Measurements from ENCODE around the gene FAM174C. TPM values are rescaled to one million over a fixed set of nuclear protein-coding genes. Genes with fewer than 3 reads are reported as not detected.
"Not testable (repeated sequence)": the region's sequence is repeated elsewhere in the genome, so short reads cannot be mapped to it uniquely, and the experiment has no call there.

Gene FAM174C
- total RNA-seq, 2 experiments from 2014 or later = 74.8 to 76.1 TPM

DNA sequence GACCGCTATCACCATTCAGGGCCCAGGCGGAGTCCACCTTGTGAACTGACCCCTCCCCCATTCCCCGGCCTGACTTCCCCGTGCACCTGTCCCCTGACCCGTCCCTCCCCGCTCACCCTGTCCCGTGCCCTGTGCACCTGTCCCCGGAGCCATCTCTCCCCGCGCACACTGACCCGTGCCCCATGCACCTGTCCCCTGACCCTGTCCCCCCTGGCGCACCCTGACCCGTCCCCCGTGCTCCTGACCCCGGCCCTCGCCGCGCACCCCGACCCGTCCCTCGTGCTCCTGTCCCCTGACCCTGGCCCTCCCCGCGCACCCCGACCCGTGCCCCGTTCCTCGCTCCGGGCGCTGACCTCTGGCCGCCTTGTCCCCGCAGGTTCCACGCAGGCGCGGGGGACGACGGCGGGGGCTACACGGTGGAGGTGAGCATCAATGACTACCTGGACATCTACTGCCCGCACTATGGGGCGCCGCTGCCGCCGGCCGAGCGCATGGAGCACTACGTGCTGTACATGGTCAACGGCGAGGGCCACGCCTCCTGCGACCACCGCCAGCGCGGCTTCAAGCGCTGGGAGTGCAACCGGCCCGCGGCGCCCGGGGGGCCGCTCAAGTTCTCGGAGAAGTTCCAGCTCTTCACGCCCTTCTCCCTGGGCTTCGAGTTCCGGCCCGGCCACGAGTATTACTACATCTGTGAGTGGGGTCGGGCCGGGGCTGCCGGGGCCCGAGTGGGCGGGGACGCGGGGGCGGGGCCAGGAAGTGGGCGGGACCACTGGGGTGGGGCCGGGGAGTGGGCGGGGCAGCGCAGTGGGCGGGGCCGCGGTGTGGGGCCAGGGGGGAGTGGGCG lies 20.1 kb downstream of the FAM174C start:
- intact Hi-C loops (cut with micrococcal nuclease) = no loop called here
- H3K4me3 Mint-ChIP-seq = no peak overlapping the region
- no peaks in the 10 kb centered on the region for H3K36me3 Mint-ChIP-seq
- no peaks in the 10 kb centered on the region for H3K9me3 Mint-ChIP-seq
- DNase-seq = peak; percentile 55
- ChIA-PET CTCF (no interaction called here), POLR2A (no interaction called here)
- H3K4me1 Mint-ChIP-seq (ENCODE audit: low read depth) = no peaks in the 10 kb centered on the region
- no peak overlapping the region for H3K27ac Mint-ChIP-seq
- peaks cover 23% of the 10 kb centered on the region for H3K27me3 Mint-ChIP-seq

DNA sequence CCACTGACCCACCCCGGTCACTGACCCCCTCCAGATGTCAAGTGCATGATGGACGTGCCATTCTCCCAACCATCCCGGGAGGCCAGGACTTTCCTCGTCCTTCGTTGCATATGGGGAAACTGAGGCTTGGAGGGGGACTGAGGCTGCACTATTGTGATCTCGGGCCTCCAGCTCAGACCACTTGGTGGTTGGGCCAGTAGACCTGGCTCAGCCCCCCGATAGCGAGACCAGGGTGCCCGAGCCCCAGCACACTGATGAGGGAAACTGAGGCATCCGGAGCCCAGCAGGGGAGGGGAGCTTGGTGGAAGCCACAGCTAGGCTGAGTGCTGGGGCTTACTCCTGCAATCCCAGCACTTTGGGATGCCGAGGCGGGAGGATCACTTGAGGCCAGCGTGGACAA lies 20.7 kb downstream of the FAM174C start:
- no peaks in the 10 kb centered on the region for H3K36me3 Mint-ChIP-seq
- no peak for DNase-seq
- ChIA-PET CTCF (no interaction called here), POLR2A (no interaction called here)
- peaks cover 23% of the 10 kb centered on the region for H3K27me3 Mint-ChIP-seq
- H3K4me1 Mint-ChIP-seq (ENCODE audit: low read depth) = no peaks in the 10 kb centered on the region
- intact Hi-C loops (cut with micrococcal nuclease) = no loop called here
- no peak overlapping the region for H3K27ac Mint-ChIP-seq
- no peaks in the 10 kb centered on the region for H3K9me3 Mint-ChIP-seq
- H3K4me3 Mint-ChIP-seq = no peak overlapping the region

DNA sequence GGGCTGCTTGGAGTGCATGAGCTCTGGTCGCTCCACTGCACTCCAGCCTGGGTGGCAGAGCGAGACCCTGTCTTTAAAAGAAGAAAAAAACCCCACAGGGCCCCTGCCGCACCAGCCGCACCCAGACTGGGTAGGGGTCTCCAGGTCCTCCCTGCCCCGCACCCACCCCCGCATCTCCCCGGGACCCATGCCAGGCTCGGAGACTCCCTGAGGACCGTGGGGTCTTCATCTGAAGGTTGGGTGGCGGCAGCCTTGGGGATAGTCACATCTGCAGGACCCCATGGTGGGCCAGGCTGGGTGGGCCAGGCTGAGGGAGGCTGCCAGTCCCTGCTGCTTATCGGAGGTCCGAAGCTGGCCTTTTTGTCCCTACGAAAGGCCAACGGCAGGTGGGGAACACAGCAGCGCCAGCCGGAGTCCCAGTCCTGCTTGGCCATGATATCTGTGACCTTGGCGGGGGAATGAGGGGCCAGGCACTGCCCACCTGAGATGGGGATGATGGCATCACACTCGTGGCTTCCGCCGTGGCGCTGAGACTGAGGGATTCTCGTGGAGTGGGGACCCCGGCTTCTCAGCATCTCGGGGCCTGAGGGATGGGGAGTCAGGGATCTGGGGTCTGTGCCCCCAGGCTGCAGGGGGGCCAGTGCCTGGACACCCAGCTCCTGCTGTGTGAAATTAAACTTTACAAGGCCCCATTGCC lies 21.4 kb downstream of the FAM174C start:
- H3K4me3 Mint-ChIP-seq = no peak overlapping the region
- H3K27me3 Mint-ChIP-seq = peaks cover 20% of the 10 kb centered on the region
- H3K4me1 Mint-ChIP-seq (ENCODE audit: low read depth) = no peaks in the 10 kb centered on the region
- no peak overlapping the region for H3K27ac Mint-ChIP-seq
- intact Hi-C loops (cut with micrococcal nuclease) = no loop called here
- H3K9me3 Mint-ChIP-seq = no peaks in the 10 kb centered on the region
- H3K36me3 Mint-ChIP-seq = no peaks in the 10 kb centered on the region
- ChIA-PET CTCF (no interaction called here), POLR2A (no interaction called here)
- DNase-seq = no peak

DNA sequence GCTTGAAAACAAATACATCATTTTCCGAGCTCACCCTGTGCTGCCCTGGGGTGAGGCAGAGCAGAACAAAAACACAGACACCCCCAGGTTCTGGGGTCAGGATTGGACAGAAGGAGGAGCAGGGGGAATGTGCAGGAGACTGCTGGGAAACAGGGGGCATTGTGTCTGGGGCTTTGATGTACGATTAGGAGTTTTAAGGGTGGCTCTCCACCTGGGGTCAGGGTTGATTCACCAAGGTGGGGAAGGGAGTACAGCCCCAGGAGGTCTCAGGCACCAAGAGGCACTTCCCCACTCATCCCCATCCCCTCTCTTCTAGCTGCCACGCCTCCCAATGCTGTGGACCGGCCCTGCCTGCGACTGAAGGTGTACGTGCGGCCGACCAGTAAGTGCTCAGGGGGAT lies 22.9 kb downstream of the FAM174C start:
- H3K4me1 Mint-ChIP-seq (ENCODE audit: low read depth) = no peaks in the 10 kb centered on the region
- intact Hi-C loops (cut with micrococcal nuclease) = no loop called here
- no peaks in the 10 kb centered on the region for H3K36me3 Mint-ChIP-seq
- no peak for DNase-seq
- CTCF ChIA-PET = no interaction called here
- H3K4me3 Mint-ChIP-seq = no peak overlapping the region
- H3K27ac Mint-ChIP-seq = no peak overlapping the region
- H3K27me3 Mint-ChIP-seq = peaks cover 11% of the 10 kb centered on the region
- H3K9me3 Mint-ChIP-seq = no peaks in the 10 kb centered on the region
- POLR2A ChIA-PET = no interaction called here

DNA sequence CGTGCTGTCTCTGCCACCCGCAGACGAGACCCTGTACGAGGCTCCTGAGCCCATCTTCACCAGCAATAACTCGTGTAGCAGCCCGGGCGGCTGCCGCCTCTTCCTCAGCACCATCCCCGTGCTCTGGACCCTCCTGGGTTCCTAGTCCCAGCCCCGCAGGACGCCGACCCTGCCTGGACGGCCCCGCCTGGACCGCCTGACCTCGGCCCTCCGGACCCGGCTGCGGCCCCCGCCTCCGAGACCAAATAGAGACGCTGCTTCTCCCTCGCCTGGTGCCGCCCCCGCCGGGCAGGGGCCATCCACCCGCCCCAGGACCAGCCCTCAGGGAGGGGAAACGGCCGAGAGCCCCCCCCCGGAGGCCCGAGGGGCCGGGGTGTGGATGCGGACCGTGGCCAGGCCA lies 24.5 kb downstream of the FAM174C start:
- Mint-ChIP-seq H3K27me3 (peaks cover 5% of the 10 kb centered on the region), H3K36me3 (no peaks in the 10 kb centered on the region), H3K4me3 (no peak overlapping the region), H3K4me1 (ENCODE audit: low read depth) (no peaks in the 10 kb centered on the region), H3K9me3 (no peaks in the 10 kb centered on the region), H3K27ac (no peak overlapping the region)
- ChIA-PET POLR2A (no interaction called here), CTCF (no interaction called here)
- intact Hi-C loops (cut with micrococcal nuclease) = no loop called here
- DNase-seq = no peak

DNA sequence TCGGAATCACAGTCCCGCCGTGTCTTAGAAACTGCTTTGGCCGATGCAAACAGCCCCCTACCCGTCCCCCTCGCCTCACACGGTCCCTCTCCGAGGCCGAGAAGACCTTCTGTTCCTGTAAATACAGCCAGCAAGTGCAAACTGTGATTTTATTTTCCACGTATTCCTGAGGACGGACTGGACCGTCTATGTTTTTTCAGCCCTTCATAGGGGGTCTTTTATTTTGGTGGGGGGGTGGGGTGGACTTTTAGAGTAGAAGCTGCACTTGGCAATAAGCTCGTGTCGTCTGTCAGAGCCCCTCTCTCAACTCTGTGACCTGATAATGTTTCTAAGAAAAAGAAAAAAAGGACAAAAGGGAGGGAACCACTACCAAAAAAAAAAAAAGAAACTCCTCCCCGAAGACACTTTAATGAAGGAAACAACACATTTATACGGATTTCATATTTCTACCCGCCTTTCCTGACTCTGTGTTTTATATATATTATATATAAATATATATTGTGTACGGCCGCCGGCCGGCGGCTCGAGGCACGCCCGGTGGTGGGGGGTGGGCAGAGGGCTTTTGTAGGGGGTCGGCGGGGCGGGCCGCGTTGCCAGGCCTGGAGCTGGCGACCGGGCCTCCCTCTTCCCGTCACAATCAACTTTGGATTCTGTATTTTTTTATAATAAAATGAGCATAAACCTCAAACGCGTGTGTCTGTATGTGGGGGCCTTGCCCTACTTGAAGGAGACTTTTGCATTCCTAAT lies 25.6 kb downstream of the FAM174C start:
- POLR2A ChIA-PET = no interaction called here
- no peak for DNase-seq
- no peaks in the 10 kb centered on the region for H3K4me1 Mint-ChIP-seq (ENCODE audit: low read depth)
- H3K9me3 Mint-ChIP-seq = no peaks in the 10 kb centered on the region
- H3K4me3 Mint-ChIP-seq = no peak overlapping the region
- CTCF ChIA-PET = no interaction called here
- peaks cover 1% of the 10 kb centered on the region for H3K27me3 Mint-ChIP-seq
- H3K27ac Mint-ChIP-seq = no peak overlapping the region
- no peaks in the 10 kb centered on the region for H3K36me3 Mint-ChIP-seq
- intact Hi-C loops (cut with micrococcal nuclease) = no loop called here

DNA sequence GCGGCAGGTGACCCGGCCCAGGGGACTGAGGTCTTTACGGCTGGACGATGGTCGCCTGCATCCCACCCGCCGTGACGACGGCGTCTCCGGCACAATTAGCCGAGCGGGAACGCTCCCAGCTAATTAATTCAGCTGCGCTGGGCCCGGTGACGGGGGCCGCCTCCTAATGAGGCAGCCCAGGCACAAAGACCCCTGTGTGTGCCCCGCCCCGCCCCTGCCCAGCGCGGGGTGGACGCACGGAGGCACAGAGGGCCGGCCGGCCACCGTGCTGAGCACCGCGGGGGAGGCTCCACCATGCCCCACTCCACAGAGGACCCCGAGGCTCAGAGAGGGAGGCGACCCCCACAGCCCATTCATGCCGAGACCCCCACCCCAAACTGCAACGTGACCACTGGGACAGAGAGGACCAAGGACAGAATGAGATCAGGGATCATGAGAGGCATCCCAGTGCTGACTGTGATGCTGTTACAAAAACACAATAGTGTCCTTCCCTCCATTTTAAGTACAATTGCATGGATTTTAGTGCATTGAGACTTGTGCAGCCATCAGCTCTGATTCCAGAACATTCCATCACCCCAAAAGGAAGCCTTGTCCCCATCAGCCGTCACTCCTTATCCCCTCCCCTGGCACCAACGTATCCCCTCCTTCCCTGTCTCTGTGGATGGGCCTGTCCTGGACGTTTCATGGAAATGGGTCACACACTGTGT lies 27.4 kb downstream of the FAM174C start:
- no peak for DNase-seq
- Mint-ChIP-seq H3K27ac (no peak overlapping the region), H3K9me3 (no peaks in the 10 kb centered on the region), H3K36me3 (no peaks in the 10 kb centered on the region), H3K4me1 (ENCODE audit: low read depth) (no peaks in the 10 kb centered on the region), H3K4me3 (no peak overlapping the region), H3K27me3 (no peaks in the 10 kb centered on the region)
- ChIA-PET CTCF (interaction anchor here (0.9 kb wide), 1 partner anchor 200 kb away, joined by 3 read pairs; no protein-coding TSS in a partner anchor), POLR2A (no interaction called here)
- intact Hi-C loops (cut with micrococcal nuclease) = no loop called here

DNA sequence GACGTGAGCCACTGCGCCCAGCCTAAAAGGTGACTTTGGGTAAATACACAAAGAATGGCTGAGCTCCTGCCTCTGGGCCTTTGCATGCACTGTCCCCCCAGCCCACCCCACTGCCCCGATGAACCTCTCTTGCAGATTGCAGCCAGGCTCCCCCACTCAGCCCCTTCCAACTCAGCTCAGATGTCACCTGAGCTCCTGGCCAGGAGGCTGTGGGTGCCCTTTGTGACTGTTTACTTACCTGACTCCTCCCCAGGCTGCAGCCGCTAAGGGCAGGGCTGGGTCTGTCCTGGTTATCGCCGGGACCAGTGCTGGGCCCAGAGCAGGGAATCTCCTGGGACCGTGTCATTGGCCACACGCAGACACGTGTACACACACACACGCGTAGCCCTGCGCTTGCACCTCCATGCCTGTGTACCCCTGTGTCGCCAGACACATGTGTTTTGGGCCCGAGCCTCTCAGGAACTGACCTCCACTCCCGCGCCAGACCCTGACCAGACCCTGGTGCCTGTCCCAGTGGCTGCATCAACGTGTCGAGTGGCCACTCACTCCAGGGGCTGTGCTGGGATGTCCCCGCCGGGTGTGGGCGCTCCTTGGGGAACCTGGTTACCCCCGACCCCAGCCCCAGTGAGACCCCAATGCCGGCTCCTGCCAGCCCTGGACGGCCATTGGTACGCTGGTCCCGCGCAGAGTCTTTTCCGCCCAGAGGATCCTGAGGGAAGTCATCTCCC lies 29.0 kb downstream of the FAM174C start:
- ChIA-PET CTCF (interaction anchor here (1.1 kb wide), 1 partner anchor 25 kb away, joined by 4 read pairs; no protein-coding TSS in a partner anchor), POLR2A (no interaction called here)
- H3K4me3 Mint-ChIP-seq = no peak overlapping the region
- no peak for DNase-seq
- H3K36me3 Mint-ChIP-seq = no peaks in the 10 kb centered on the region
- no peaks in the 10 kb centered on the region for H3K9me3 Mint-ChIP-seq
- H3K27ac Mint-ChIP-seq = no peak overlapping the region
- no peaks in the 10 kb centered on the region for H3K4me1 Mint-ChIP-seq (ENCODE audit: low read depth)
- intact Hi-C loops (cut with micrococcal nuclease) = no loop called here
- no peaks in the 10 kb centered on the region for H3K27me3 Mint-ChIP-seq

DNA sequence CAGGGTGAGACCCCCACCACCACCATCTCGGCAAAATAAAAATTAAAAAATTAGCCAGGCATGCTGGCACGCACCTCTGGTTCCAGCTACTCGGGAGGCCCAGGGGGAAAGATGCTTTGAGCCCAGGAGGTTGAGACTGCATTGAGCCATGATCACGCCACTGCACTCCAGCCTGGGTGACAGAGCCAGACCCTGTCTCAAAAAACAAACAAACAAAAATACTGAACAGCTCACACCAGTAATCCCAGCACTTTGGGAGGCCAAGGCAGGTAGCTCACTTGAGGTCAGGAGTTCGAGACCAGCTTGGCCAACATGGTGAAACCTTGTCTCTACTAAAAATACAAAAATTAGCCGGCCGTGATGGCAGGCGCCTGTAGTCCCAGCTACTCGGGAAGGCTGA lies 30.0 kb downstream of the FAM174C start:
- intact Hi-C loops (cut with micrococcal nuclease); H3K4me1 Mint-ChIP-seq (ENCODE audit: low read depth); DNase-seq; H3K27ac Mint-ChIP-seq; POLR2A ChIA-PET; H3K27me3 Mint-ChIP-seq; H3K9me3 Mint-ChIP-seq; CTCF ChIA-PET; H3K36me3 Mint-ChIP-seq; H3K4me3 Mint-ChIP-seq: not testable (repeated sequence)

DNA sequence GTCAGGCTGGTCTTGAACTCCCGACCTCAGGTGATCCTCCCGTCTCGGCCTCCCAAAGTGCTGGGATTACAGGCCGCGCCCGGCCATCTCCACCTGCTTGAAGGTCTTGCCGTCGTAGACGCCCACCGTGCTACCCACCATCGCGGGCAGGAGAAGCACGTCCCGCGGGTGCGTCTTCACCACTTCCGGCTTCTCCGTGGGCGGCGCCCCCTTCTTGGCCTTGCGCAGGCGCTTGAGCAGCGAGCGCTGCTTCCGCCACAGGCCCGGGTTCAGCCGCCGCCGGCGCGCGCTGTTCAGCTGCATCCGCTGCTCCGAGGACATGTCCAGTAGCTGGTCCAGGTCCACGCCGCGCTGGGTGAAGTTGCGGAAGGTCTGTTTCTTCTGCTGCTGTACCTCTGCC lies 32.0 kb downstream of the FAM174C start:
- Mint-ChIP-seq H3K27ac (no peak overlapping the region), H3K36me3 (no peaks in the 10 kb centered on the region), H3K4me1 (ENCODE audit: low read depth) (no peaks in the 10 kb centered on the region), H3K27me3 (no peaks in the 10 kb centered on the region), H3K4me3 (no peak overlapping the region), H3K9me3 (no peaks in the 10 kb centered on the region)
- intact Hi-C loops (cut with micrococcal nuclease) = no loop called here
- CTCF ChIA-PET = no interaction called here
- no peak for DNase-seq
- POLR2A ChIA-PET = no interaction called here

DNA sequence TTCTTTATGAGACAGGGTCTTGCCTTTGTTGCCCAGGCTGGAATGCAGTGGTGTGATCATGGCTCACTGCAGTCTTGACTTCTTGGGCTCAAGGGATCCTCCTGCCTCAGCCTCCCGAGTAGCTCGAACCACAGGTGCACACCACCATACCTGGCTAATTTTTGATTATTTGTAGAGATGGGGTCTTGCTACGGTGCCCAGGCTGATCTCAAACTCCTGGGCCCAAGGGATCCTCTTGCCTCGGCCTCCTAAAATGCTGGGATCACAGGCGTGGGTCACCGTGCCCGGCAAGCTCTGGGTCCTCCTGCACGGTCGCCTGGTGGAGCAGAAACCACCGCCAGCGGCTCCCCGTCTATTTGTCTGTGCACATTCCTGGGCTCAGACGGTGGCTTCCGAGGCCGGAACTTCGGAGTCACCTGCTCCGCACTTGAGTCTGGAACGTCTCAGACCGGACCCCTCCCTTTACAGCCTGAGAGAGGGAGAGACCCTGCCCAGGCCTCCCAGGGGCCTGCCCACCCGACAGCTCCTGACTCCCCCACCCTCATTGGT lies 32.5 kb downstream of the FAM174C start:
- H3K27ac Mint-ChIP-seq = no peak overlapping the region
- no peaks in the 10 kb centered on the region for H3K4me1 Mint-ChIP-seq (ENCODE audit: low read depth)
- no peak overlapping the region for H3K4me3 Mint-ChIP-seq
- POLR2A ChIA-PET = no interaction called here
- H3K9me3 Mint-ChIP-seq = no peaks in the 10 kb centered on the region
- no peak for DNase-seq
- H3K36me3 Mint-ChIP-seq = no peaks in the 10 kb centered on the region
- no peaks in the 10 kb centered on the region for H3K27me3 Mint-ChIP-seq
- CTCF ChIA-PET = no interaction called here
- intact Hi-C loops (cut with micrococcal nuclease) = no loop called here
